Spleen (tissue), 7 donors: ENCODE measurements around the gene FHAD1.

Experiments
- POLR2A ChIP-seq, 3 donors: fragments of 450-650 bp; IDR thresholded peaks; one replicate each; pipeline ENCODE4 v1.5.1; 2017; ENCODE audit warnings: antibody characterized with exemption in 3 of 3, mild to moderate bottlenecking in 1 of 3
- POLR2AphosphoS5 ChIP-seq, 3 donors: sonication (generic); formaldehyde crosslinking; IDR thresholded peaks; one replicate each; pipeline ENCODE4 v1.5.1; 2017; ENCODE audit warnings: antibody characterized with exemption in 3 of 3
- TF ChIP-seq, protein P1 (sequence below), 11 experiments: fragments of 200-600 bp in 7 of 11; fragments of 450-650 bp in 4 of 11; sonication (generic) in 4 of 11; IDR thresholded peaks in 8 of 11; conservative IDR thresholded peaks in 3 of 11; 1 replicate in 7 of 11; 2 replicates in 4 of 11; pipeline versions ENCODE4 v1.4.0 to v1.8.0; 2016 to 2021; ENCODE audit warnings: antibody characterized with exemption in 11 of 11, inconsistent platforms in 4 of 11, mild to moderate bottlenecking in 1 of 11
- donor health status: DM: no; HTN: no; CAD: no; lungs with moderate emphysema.
- donor health status: DM: no; HTN: no; CAD: no.
- donor health status: DM: no; HTN: no; CAD: no.

- TF ChIP-seq, protein P1, sequence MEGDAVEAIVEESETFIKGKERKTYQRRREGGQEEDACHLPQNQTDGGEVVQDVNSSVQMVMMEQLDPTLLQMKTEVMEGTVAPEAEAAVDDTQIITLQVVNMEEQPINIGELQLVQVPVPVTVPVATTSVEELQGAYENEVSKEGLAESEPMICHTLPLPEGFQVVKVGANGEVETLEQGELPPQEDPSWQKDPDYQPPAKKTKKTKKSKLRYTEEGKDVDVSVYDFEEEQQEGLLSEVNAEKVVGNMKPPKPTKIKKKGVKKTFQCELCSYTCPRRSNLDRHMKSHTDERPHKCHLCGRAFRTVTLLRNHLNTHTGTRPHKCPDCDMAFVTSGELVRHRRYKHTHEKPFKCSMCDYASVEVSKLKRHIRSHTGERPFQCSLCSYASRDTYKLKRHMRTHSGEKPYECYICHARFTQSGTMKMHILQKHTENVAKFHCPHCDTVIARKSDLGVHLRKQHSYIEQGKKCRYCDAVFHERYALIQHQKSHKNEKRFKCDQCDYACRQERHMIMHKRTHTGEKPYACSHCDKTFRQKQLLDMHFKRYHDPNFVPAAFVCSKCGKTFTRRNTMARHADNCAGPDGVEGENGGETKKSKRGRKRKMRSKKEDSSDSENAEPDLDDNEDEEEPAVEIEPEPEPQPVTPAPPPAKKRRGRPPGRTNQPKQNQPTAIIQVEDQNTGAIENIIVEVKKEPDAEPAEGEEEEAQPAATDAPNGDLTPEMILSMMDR (IDR thresholded peaks at IDR 0.05 in 8 of 11, conservative IDR thresholded peaks at IDR 0.05 in 3 of 11): no peak
- TF ChIP-seq POLR2A (IDR thresholded peaks at IDR 0.05): no peak
- no peak for TF ChIP-seq POLR2AphosphoS5 (IDR thresholded peaks at IDR 0.05)
Measured at GRCh38 chr1:15413563-15414444, 166.8 kb downstream of the FHAD1 start.
